Islet precursor cell (in vitro differentiated cells): ENCODE results near the gene SSNA1.

Experiments
- DNase-seq: peaks from one replicate; pipeline ENCODE4 v3.0.0-alpha.2; 2018

SSNA1 gene

GRCh38 chr9:137222190-137223077 is 34.0 kb downstream of the SSNA1 start, which contains the start of gene RNF208:
Gene RNF208 (minus strand): TSS chr9:137222240. CDS start chr9:137221212, 1,028 bp downstream.
- no peak for DNase-seq

- DNase-seq, result peak; percentile 98
Observed at GRCh38 chr9:137223078-137223970, 34.8 kb downstream of the SSNA1 start.

- no peak for DNase-seq
Observed at GRCh38 chr9:137224830-137225694, 36.6 kb downstream of the SSNA1 start, which contains the start of gene CYSRT1. Gene CYSRT1 (plus strand): TSS chr9:137225174. CDS start chr9:137225622, 448 bp downstream.

GRCh38 chr9:137225699-137226331 is 37.3 kb downstream of the SSNA1 start:
- no peak for DNase-seq

- peak; percentile 82 for DNase-seq
Observed at GRCh38 chr9:137226338-137227053, 38.0 kb downstream of the SSNA1 start.

GRCh38 chr9:137227054-137227852 is 38.8 kb downstream of the SSNA1 start, which contains the start of gene RNF224:
Gene RNF224 (plus strand): TSS chr9:137227502. CDS start chr9:137228336, 834 bp downstream.
- peak; percentile 90 for DNase-seq

GRCh38 chr9:137227853-137228505 is 39.5 kb downstream of the SSNA1 start:
- no peak for DNase-seq

- no peak for DNase-seq
Observed at GRCh38 chr9:137228506-137228967, 40.1 kb downstream of the SSNA1 start.

- DNase-seq, result no peak
Observed at GRCh38 chr9:137228968-137229896, 40.8 kb downstream of the SSNA1 start.

- DNase-seq, result no peak
Observed at GRCh38 chr9:137229903-137230704, 41.6 kb downstream of the SSNA1 start.

GRCh38 chr9:137230705-137231371 is 42.4 kb downstream of the SSNA1 start, which contains the start of gene SLC34A3:
Gene SLC34A3 (plus strand): TSS chr9:137230901. CDS start chr9:137231703, 802 bp downstream.
- DNase-seq, result no peak

GRCh38 chr9:137231372-137232039 is 43.0 kb downstream of the SSNA1 start:
- DNase-seq, result no peak

- no peak for DNase-seq
Observed at GRCh38 chr9:137232101-137232500, 43.6 kb downstream of the SSNA1 start.

- DNase-seq, result no peak
Observed at GRCh38 chr9:137232510-137232909, 44.0 kb downstream of the SSNA1 start.

GRCh38 chr9:137233143-137233980 is 44.9 kb downstream of the SSNA1 start:
- no peak for DNase-seq
